ENCODE data around the gene ELF3.

DNA sequence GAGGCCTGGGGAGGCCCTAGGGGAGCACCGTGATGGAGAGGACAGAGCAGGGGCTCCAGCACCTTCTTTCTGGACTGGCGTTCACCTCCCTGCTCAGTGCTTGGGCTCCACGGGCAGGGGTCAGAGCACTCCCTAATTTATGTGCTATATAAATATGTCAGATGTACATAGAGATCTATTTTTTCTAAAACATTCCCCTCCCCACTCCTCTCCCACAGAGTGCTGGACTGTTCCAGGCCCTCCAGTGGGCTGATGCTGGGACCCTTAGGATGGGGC lies 5.2 kb downstream of the ELF3 start:
- TF ChIP-seq, protein P1, sequence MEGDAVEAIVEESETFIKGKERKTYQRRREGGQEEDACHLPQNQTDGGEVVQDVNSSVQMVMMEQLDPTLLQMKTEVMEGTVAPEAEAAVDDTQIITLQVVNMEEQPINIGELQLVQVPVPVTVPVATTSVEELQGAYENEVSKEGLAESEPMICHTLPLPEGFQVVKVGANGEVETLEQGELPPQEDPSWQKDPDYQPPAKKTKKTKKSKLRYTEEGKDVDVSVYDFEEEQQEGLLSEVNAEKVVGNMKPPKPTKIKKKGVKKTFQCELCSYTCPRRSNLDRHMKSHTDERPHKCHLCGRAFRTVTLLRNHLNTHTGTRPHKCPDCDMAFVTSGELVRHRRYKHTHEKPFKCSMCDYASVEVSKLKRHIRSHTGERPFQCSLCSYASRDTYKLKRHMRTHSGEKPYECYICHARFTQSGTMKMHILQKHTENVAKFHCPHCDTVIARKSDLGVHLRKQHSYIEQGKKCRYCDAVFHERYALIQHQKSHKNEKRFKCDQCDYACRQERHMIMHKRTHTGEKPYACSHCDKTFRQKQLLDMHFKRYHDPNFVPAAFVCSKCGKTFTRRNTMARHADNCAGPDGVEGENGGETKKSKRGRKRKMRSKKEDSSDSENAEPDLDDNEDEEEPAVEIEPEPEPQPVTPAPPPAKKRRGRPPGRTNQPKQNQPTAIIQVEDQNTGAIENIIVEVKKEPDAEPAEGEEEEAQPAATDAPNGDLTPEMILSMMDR (IDR thresholded peaks at IDR 0.05) = no peak
- no peak for TF ChIP-seq POLR2A (IDR thresholded peaks at IDR 0.05)
- no peak for TF ChIP-seq POLR2AphosphoS5 (IDR thresholded peaks at IDR 0.05)
